ENCODE data around the gene KRTAP20-4.

The KRTAP20-4 gene

DNA sequence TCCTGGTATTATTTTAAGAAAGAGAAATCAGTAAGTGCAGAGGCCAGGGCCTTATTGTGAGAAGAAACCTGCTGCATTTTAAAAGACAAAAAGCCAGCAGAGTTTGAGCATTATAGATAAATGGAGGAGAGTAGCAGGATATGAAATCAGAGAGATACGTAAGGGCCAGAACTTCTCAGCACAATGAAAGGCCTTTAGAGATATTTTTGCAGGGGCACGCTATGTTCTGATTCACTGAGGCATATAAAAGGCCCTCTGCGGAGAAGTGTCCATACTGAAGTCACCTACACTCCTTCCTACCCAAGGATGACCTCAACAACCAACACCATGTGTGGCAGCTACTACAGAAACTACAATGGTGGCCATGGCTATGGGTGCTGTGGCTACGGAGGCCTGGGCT, 28.3 kb upstream of the KRTAP20-4 start, which contains the start of gene KRTAP6-3:
Gene KRTAP6-3, plus strand, starts transcription at position 301 of the 400 bp plus-strand sequence. Its CDS starts 6 bp downstream, at position 307.
- no peaks in the 10 kb centered on the region for H3K4me1 ChIP-seq (ENCODE audit: control insufficient read depth in 1 of 2, insufficient read depth in 1 of 2, low read depth in 1 of 2, low read length in 1 of 2)
- TF ChIP-seq, protein P1, sequence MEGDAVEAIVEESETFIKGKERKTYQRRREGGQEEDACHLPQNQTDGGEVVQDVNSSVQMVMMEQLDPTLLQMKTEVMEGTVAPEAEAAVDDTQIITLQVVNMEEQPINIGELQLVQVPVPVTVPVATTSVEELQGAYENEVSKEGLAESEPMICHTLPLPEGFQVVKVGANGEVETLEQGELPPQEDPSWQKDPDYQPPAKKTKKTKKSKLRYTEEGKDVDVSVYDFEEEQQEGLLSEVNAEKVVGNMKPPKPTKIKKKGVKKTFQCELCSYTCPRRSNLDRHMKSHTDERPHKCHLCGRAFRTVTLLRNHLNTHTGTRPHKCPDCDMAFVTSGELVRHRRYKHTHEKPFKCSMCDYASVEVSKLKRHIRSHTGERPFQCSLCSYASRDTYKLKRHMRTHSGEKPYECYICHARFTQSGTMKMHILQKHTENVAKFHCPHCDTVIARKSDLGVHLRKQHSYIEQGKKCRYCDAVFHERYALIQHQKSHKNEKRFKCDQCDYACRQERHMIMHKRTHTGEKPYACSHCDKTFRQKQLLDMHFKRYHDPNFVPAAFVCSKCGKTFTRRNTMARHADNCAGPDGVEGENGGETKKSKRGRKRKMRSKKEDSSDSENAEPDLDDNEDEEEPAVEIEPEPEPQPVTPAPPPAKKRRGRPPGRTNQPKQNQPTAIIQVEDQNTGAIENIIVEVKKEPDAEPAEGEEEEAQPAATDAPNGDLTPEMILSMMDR (IDR thresholded peaks at IDR 0.05): no peak
- H3K36me3 ChIP-seq: no peaks in the 10 kb centered on the region
- H3K4me3 ChIP-seq (ENCODE audit: low read depth in 1 of 2, low read length in 1 of 2): no peak within 1 kb of the TSS
- no peaks in the 10 kb centered on the region for H3K9me3 ChIP-seq
- H3K27me3 ChIP-seq: no peaks in the 10 kb centered on the region
- H3K27ac ChIP-seq: no peak within 1 kb of the TSS

DNA sequence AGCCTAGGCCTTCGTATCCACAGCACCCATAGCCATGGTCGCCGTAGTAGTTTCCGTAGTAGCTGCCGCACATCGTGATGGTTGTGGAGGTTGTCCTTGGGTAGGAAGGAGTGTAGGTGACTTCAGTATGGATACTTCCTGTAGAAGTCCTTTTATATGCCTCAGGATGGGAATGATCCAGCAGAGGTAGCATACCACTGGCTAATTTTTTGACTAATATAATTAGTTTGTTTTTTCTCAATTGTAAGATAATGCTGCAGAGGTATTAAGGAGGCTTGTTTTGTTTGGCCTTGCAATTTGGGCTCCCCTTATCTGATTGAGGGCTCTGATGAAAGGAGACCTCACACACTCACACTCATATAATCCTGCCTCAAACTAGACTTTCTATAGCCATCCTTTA, 21.6 kb upstream of the KRTAP20-4 start, which contains the start of gene KRTAP6-2:
Gene KRTAP6-2, minus strand, starts transcription at position 101 of the 400 bp plus-strand sequence. Its CDS starts 28 bp downstream, at position 73.
- H3K4me3 ChIP-seq (ENCODE audit: low read depth in 1 of 2, low read length in 1 of 2): no peak within 1 kb of the TSS
- no peaks in the 10 kb centered on the region for H3K9me3 ChIP-seq
- no peaks in the 10 kb centered on the region for H3K36me3 ChIP-seq
- no peaks in the 10 kb centered on the region for H3K27me3 ChIP-seq
- TF ChIP-seq, protein P1 (IDR thresholded peaks at IDR 0.05): no peak
- H3K27ac ChIP-seq: no peak within 1 kb of the TSS
- no peaks in the 10 kb centered on the region for H3K4me1 ChIP-seq (ENCODE audit: control insufficient read depth in 1 of 2, insufficient read depth in 1 of 2, low read depth in 1 of 2, low read length in 1 of 2)

DNA sequence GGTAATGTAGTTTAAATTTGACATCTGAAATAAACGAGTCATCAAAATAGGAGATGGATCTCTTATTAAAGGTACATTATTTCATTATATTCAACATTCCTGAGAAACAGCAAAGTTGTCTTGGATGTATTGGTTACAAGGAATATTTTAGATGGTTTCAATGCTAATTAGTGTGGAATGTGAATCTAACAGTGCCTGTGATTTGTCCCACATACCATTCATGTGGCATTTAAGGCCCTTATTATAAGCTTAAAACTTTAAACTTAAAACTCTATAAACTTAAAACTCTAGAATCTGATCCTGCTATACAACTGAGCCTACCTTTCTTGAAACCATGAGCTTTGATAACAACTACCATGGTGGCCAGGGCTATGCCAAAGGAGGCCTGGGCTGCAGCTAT, 19.6 kb upstream of the KRTAP20-4 start, which contains the start of gene KRTAP22-1:
Gene KRTAP22-1, plus strand, starts transcription at position 301 of the 400 bp plus-strand sequence.
- Histone ChIP-seq H3K36me3 (no peaks in the 10 kb centered on the region), H3K4me1 (ENCODE audit: control insufficient read depth in 1 of 2, insufficient read depth in 1 of 2, low read depth in 1 of 2, low read length in 1 of 2) (no peaks in the 10 kb centered on the region), H3K27me3 (no peaks in the 10 kb centered on the region), H3K9me3 (no peaks in the 10 kb centered on the region), H3K27ac (no peak within 1 kb of the TSS), H3K4me3 (ENCODE audit: low read depth in 1 of 2, low read length in 1 of 2) (no peak within 1 kb of the TSS)
- TF ChIP-seq, protein P1 (IDR thresholded peaks at IDR 0.05): no peak

DNA sequence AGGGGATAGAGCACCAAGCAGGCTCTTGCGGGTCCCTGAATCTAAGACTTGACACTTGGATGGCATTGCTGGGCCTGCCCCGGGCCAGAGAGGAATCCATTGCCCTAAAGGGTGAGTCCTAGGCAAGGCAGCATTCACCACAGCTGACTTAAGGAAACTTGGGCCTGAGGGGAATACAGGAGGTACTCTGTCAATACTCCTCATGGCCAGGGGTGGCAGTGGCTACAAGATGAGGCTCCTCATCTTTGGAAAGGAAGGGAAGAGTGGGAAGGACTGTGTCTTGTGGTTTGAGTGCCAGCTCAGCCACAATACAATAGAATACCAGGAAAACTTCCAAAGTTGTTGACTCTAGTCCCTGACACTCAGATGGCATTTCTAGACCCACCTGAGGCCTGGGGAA, 14.5 kb upstream of the KRTAP20-4 start:
- H3K36me3 ChIP-seq: no peaks in the 10 kb centered on the region
- no peaks in the 10 kb centered on the region for H3K4me1 ChIP-seq (ENCODE audit: control insufficient read depth in 1 of 2, insufficient read depth in 1 of 2, low read depth in 1 of 2, low read length in 1 of 2)
- no peak overlapping the region for H3K4me3 ChIP-seq (ENCODE audit: low read depth in 1 of 2, low read length in 1 of 2)
- no peaks in the 10 kb centered on the region for H3K27me3 ChIP-seq
- no peaks in the 10 kb centered on the region for H3K9me3 ChIP-seq
- no peak overlapping the region for H3K27ac ChIP-seq
- TF ChIP-seq, protein P1 (IDR thresholded peaks at IDR 0.05): no peak

DNA sequence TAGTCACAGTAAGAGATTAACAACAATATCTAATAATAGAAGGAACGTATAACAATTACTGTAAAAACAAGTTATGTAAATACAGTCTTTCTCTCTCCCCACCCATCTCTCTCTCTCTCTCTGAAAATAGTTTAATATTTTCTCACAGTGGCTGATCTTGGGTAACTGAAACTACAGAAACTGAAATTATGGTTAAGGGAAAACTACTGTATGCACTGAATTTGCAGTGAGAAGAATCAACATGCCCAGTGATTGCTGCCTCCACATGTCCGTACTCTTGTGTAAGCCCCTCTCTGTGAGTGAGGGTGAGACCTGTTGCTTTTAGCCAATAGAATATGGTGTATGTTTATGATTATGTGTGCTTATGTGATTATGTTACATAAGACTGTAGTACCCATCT, 8.3 kb upstream of the KRTAP20-4 start:
- Histone ChIP-seq H3K36me3 (no peaks in the 10 kb centered on the region), H3K4me3 (ENCODE audit: low read depth in 1 of 2, low read length in 1 of 2) (no peak overlapping the region), H3K27ac (no peak overlapping the region), H3K27me3 (no peaks in the 10 kb centered on the region), H3K9me3 (no peaks in the 10 kb centered on the region), H3K4me1 (ENCODE audit: control insufficient read depth in 1 of 2, insufficient read depth in 1 of 2, low read depth in 1 of 2, low read length in 1 of 2) (no peaks in the 10 kb centered on the region)
- TF ChIP-seq, protein P1 (IDR thresholded peaks at IDR 0.05): no peak

Measured in neutrophil (primary cell).